HG03064 (cell line): ENCODE data around the gene STT3A.
A peak's percentile ranks its signal among the peaks of the same experiment; 100 is the strongest.
"Not testable (repeated sequence)": the region's sequence is repeated elsewhere in the genome, so short reads cannot be mapped to it uniquely, and the experiment has no call there.

Experiments used
- ATAC-seq: cut with Tn5 transposase; IDR thresholded peaks from one replicate; pipeline ENCODE4 v1.9.1; 2021; ENCODE audit warnings: low read depth; ENCODE audit not compliant: unreplicated experiment

The STT3A gene

DNA sequence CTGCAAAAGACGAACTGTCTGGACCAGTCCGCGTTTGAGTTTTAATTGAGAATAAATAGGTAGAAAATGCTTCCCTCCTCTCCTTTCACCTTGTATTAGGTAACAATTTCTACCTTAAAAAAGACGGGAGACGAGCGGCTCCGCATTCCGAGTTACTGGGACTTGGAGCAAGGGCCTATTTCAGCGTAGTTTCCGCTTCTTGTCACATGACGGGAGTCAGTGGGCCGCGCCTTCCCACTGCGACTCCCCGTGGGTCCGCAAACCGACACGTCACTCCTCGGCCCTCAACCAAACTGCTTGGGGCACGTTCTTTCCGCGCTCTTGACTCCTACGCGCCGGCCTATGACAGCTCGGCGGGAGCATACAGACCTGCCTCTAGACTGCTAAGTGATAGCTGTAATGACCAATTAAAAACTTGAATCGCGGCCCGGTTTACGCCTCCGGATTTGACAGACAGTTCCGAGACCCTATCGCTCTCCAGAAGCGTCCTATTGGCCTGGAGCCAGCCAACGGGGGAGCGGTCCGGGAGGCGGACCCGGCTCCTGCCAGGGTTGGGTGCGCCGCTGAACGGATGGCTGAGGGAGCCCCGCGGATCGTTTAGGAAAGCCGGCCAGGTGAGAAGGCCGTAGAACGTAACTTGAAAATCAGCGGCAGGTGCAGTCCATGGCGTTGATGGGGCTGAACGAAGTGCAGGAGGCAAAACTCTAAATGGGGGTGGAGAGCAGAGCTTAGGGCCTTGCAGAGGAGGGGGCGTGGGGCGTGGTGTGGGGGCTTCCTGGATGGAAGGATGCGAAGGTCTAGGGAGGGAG is at the start of gene STT3A:
Gene STT3A (plus strand): TSS at position 548 of the 809 bp plus-strand sequence. CDS start 3,064 bp downstream, outside the sequence.
- peak; percentile 99 for ATAC-seq

DNA sequence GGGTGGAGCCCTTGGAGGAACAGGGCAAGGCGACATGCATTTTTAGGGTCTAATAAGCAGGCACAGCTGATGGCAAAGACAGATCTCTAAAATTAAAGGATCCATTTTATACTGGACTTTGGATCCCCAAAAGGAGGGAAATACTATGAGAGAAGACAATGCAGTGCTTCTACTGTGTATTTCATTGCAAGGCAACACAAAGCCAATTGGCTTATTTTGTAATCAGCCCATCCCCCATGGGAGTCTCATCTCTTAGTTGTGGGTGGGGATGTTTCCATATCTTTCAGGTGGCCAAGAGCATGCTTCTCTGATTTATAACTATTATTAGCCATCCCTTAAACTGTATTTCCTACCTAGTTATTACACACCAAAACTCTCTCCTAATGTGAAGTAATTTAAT is 41.9 kb upstream of the STT3A start:
- no peak for ATAC-seq

DNA sequence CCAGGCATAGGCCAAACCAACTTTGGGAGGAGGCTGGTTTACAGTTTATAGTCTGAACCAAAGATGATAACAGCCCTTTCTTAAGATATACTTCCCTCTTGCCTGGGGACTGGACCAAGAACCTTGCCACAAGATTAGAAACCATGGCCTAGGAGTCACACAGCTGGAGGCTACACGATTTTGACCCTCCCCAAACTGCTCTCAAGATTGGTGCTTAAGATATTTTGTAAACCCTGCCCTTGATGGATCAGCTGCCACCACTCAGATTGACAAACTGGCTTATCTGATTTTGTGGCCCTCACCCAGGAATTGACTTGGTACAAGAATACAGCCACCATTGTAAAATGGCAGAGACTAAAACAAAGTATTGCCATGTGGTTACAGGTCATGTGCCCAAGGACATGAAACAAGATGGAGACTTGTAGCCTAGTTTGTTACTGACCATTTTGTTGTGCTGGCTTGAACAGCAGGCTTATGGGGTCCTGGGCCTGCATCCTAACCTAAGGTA is 40.8 kb upstream of the STT3A start:
- ATAC-seq: no peak

DNA sequence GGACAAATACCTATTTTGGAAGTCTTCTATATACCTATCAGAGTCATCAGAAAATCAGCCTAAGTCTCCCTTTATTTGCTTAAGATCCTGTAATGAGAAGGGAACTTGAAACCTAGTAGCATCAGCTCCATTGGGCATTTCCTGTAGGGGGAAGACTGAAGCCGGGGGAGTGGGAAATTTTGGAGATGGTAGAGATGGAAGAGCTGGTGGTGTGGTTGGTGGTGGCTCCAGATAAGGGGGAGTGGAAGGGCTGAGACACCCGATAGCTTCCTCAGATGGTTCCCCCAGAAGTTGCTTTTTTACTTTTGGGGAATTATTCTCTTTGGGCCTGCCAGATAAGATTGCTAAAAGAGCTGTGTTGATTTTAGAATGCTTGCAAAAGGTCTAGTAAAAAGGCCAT is 39.7 kb upstream of the STT3A start:
- no peak for ATAC-seq

DNA sequence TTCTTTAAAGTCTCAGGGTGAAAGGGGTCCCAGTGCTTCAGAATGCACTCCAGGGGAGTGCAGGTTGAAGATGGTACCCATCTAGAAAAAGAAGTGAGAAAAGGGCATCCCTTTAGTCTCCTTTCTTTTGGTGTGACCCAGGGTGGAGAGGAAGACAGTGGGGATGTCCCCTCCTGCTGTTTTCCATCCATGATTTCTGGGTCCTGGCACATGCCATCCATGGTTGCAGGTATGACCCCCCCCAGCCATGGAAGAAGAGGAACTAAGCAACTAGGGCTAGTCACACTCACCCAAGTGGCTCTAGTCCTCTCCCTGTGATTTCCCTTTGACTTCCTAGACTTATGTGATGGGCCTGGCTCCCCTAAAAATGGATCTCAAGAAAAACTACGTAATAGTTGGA is 39.3 kb upstream of the STT3A start:
- no peak for ATAC-seq

DNA sequence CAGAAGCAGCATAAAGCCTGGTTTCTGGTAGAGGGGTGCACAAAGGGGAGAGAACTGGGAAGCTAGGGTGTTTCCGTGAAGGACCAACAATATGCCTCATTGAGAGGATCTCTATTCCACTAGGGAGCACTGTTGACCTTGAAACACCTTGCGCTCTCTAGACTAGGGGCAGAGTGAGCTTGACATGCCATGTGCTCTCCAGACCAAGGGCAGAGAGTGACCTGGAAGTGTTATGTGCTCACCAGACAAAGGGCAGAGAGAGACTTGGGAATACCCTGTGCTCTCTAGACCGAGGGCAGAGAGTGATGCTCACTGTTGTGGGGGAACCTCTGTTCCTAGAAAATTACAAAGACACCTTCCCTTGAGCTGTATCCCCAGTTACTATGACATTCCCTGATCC is 38.6 kb upstream of the STT3A start:
- ATAC-seq: no peak

DNA sequence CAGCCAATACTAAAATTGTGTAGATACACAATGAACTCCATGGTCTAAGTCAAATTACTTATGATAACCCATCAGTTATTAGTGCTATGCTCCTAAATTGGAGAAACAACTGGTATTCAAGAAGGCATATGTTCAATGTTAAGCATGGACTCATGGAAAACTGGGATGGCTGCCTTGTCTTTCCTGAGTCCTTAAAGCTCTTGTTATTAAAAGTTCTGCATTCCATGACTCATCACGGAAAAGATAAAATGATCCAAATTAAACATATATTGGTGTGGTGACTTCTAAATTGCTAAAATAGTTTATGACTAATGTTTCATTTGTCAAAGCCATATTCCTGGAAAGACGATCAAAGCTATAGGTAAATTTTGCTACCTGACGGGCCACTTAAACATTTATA is 32.8 kb upstream of the STT3A start:
- no peak for ATAC-seq

DNA sequence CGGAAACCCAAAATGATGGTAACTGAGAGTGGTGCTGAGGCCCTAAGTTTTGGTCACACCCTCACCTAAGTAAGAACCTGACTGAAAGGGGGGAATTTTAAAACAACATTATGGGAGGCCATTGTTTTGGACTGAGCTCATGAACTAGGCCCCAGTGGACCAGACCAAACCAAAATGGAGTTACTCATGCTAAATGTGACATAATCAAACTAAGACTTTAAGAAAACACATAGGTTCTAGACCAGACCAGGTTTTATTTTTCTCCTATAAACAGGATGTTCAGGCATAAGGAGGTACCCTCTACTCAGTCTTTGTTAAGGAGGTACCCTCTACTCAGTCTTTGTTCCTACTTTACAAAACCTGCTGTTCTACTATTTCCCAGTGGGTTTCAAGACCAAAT is 30.7 kb upstream of the STT3A start:
- ATAC-seq: no peak

DNA sequence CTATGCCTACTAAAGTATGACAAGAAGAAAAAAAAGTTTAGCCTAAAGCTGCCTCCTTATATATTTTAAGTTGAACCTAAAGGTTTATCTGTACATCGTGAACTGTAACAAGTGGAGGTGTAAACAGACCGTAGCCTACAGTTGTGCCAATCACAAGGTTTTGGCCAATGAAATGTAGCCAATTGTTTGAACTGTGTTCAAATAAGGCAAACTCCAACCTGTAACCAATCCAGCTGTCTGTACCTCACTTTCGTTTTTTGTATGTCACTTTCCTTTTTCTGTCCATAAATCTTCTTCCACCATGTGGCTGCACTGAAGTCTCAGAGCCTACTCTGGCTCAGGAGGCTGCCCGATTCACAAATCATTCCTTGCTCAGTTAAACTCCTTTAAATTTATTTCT is 30.2 kb upstream of the STT3A start:
- ATAC-seq: no peak

DNA sequence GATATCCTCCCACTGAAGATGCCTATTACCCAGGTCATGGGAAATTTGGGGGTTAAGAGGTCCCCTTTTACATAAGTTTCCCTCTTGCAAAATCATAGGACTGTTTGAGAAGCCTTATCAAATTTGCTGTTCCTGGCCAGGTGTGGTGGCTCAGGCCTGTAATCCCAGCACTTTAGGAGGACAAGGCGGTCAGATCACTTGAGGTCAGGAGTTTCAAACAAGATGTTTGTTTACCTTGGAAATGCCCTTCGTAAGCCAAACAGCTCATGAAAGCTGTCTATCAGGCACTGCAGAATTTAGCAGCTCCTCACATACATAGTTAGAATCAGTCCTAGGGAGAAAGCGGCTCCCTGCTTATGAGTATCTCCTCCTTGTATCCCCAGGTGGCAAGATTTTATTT is 28.3 kb upstream of the STT3A start:
- no peak for ATAC-seq

DNA sequence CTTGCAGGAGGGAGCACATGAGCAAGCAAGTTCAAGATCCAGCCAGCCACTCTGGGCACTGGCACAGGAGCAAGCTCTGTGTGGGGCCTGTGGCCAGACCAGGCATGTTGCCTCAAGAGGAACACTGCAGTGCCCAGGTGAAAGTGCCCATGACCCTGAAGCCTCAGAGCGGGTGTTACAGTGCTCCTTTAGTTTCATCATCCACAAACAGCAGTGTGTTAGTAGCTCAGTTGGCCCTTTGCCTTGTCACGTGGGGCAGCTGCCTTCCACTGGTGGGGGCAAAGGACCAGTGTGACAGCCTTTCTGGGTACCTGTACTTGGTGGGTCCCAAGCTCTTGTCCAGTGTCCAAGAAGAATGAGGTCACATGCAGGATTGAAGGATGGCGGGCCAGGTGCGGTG is 26.4 kb upstream of the STT3A start:
- ATAC-seq: no peak

DNA sequence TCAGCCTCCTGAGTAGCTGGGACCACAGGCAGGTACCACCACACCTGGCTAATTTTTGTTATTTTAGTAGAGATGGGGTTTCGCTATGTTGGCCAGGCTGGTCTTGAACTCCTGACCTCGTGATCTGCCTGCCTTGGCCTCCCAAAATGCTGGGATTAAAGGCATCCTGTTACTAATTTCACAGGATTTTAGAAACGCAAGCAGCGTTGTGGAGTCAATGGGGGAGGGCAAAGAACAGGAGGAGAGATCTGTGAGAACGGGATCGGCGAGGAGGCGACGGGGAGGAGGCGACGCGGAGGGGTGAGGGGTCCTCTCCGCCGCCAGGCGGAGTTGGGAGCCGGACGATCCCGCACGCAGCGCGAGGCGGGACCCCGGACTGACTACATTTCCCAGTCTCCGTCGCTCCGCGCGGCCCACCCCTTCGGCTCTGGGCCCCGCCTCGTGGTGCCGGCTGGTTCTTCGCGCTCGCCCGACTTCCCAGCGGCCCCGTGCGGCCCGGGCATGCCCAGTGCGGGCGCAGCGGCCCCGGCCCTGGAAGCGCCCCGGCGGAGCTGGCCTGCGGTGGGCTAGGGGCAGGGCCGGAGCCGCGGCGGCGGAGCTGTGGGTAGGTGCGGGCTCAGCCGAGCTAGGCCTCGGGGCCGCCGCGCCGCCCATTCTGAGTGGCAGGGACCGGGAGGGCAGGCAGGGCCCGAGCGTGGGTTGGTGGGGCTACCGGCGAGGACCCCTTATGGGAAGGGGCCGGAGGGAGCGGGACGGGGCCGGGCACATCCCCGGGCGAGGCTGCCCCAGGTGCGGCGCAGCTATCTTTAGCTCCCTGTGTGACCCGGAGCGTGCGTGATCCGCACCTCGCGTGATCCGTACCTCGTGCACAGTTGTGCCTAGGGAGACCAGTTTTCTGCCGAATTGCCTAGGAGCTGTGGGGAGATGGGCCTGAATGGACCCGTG is 23.4 kb upstream of the STT3A start, which contains the start of gene EI24:
Gene EI24 (plus strand): TSS at position 508 of the 945 bp plus-strand sequence. CDS start 3,051 bp downstream, outside the sequence.
- ATAC-seq: peak; percentile 98

DNA sequence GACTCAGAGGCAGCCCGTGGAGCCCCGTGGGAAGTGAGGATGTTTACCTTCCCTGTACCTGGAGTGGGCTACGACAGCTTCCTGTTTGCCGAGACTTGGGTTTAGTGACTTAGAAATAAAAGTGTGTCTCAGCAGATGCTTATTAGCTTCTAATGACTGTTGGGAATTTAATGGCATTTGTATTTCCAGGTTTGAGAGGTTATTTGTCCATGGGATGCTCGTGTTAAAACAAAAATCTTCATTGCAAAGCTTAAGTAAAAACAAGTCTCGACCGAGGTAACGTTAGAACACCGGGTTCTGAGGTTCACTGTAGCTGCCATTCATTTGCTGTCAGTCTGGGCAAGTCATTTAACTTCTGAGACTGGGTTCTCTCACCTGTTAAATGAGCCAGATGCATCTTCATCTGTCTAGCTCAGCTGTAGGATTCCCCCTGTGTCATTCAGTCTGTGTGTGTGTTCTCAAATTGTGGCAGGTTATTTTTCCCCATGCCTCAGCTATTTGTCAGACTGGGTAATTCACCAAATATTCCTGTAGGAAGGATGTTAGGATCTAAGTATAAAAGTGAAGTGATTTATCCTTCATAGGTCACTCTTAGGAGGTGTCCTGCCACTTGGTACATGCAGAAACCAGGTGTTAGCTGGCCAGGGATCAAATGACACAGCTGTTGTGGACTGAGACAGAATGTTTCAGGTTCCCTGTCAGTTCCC is 22.6 kb upstream of the STT3A start:
- ATAC-seq: peak; percentile 36

DNA sequence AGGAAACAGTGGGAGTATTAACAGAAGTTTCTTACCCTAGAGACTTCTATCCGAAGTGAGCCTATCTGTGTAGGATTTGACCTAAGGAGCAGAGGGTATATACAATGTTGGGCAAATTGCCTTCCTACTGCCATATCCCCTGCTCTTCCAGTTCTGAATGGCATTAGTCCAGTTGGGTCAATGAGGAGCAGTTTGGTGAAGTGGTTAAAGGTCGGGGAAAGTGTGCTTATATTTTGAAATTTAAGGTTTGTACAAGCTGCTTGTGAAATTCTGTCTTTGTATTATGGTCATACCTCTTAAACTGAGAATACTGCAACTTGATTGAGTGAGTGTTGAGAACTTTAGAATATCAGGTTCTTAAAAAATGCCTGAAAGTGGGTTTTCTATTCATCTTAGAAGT is 21.7 kb upstream of the STT3A start:
- ATAC-seq: no peak

DNA sequence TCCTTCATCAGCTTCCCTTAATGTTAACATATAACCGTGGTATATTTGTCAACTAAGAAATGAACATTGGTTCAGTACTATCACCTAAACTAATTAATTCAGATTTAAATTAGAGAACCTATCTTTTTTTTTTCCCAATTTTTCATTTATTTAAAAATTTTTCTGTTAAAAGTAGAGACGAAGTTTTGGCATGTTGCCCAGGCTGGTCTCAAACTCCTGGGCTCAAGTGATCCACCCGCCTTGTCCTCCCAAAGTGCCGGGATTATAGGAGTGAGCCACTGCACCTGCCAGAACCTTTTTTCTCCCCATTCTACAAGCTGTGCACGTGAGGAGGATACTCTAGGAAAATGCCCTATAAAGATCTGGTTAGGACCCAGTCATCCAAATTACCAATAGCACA is 19.7 kb upstream of the STT3A start:
- no peak for ATAC-seq

DNA sequence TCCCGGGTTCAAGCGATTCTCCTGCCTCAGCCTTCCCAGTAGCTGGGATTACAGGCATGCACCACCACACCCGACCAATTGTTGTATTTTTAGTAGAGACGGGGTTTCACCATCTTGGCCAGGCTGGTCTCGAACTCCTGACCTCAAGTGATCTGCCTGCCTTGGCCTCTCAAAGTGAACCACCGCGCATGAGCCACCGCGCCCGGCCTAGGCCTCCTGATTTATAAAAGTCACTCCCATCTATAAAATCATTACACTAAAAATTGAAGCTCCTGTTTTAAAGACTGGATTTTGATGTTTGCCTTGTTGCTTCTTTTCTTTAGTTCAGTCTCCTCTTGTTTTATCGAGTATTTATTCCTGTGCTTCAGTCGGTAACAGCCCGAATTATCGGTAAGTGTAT is 15.5 kb upstream of the STT3A start:
- ATAC-seq: not testable (repeated sequence)

DNA sequence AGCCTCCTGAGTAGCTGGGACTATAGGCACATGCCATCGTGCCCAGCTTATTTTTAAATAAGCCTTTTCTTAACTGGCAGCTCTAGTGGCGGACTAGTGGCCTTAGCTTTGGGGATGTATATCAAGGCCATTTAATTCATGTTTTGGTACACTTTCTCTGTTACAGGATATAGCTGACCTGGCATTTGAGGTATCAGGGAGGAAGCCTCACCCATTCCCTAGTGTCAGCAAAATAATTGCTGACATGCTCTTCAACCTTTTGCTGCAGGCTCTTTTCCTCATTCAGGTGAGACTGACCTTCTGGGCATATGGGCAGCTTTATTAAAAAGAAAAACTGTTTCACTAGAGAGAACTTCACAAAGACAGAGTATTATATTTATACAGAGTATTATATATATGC is 13.9 kb upstream of the STT3A start:
- ATAC-seq: no peak

DNA sequence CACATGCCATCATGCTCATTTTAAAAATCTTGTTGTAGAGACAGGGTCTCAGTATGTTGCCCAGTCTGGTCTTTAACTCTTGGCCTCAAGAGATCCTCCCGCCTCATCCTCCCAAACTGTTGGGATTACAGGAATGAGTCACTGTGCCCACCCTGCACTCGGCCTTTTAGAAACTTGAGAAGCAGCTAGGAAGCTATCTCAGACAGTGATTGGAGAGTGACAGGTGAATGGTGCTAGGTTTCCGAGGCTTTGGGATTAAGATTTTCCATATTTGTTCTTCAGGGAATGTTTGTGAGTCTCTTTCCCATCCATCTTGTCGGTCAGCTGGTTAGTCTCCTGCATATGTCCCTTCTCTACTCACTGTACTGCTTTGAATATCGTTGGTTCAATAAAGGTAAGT is 12.8 kb upstream of the STT3A start:
- ATAC-seq: no peak

DNA sequence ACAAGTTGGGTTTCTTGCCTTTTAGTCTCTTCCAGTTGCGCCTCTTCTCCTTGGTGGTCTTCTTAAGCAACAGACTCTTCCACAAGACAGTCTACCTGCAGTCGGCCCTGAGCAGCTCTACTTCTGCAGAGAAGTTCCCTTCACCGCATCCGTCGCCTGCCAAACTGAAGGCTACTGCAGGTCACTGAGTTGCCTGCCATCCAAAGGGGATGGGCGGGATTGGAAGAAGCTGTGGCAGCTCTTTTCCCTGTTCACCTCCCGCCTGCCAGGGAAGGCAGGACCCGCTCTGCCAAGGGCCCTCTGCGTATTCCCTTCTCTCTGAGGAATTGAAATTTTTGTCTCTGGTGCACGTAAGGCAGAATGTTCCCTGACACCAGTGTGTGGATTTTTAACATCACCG is 9.2 kb upstream of the STT3A start:
- no peak for ATAC-seq

DNA sequence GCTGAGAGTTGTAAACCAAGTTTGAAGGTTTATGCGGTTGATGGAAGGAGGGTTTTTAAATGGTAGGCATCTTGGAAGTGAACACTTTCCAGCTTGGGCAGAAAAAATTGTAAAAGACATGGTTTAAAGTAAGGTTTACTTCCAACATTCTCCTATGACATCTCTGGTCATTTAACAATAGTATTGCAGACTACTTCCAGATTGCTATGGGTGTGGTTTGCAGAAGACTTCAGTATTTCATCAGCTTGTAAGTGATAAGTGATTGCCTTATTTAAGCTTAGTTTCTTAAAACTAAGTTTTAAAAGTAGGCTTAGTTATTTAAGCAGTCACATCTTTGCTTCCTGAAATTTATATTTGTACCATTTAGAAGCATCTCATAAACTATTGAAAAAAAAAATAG is 7.2 kb upstream of the STT3A start:
- no peak for ATAC-seq

DNA sequence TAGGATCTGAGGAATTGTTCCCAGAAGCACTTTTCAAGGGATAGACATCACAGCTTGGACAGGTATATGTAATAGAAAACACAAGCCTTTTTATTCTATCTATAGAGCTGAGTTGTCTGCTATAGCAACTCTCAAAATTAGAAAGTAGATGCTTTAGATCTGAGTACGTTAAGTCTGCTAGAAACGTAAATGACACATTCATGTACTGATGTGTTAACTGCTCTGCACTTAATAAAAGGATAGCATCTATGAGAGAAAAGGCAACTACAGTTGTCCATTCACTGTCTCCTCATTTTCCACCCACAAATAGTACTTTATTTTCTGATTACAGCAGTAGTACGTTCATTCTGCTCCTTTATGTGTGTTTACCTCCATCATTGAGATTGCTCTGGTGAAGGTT is 6.0 kb upstream of the STT3A start:
- ATAC-seq: no peak
